Measurements from ENCODE around the gene PGAM5. TPM values are rescaled to one million over a fixed set of nuclear protein-coding genes. Genes with fewer than 3 reads are reported as not detected.
"Not testable (repeated sequence)": the region's sequence is repeated elsewhere in the genome, so short reads cannot be mapped to it uniquely, and the experiment has no call there.

Gene PGAM5
- total RNA-seq, 2 donors from 2014 or later, result 21.5 to 24.2 TPM

DNA sequence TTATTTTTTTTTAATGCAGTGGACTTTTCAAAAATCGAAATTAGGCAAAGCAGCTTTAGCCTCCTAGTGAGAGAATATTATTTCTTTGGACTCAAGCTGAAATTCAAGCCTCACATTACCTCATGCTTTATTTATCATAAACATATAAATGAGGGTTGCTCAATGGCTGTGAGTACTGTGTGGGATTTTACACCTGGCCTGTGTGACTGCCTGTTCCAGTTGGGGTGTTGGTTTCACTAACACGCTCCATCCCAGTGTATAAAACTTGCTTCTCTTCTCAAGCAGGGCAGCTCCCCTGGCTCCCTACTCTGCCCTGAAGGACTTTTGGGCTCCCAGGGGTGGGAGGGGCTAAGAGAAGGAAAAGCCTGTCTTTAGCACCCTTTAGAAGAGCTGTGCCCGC lies 36.0 kb downstream of the PGAM5 start:
- no peak for DNase-seq (ENCODE audit: low spot score)
- peaks cover 75% of the 10 kb centered on the region for H3K36me3 ChIP-seq
- TF ChIP-seq, protein P1, sequence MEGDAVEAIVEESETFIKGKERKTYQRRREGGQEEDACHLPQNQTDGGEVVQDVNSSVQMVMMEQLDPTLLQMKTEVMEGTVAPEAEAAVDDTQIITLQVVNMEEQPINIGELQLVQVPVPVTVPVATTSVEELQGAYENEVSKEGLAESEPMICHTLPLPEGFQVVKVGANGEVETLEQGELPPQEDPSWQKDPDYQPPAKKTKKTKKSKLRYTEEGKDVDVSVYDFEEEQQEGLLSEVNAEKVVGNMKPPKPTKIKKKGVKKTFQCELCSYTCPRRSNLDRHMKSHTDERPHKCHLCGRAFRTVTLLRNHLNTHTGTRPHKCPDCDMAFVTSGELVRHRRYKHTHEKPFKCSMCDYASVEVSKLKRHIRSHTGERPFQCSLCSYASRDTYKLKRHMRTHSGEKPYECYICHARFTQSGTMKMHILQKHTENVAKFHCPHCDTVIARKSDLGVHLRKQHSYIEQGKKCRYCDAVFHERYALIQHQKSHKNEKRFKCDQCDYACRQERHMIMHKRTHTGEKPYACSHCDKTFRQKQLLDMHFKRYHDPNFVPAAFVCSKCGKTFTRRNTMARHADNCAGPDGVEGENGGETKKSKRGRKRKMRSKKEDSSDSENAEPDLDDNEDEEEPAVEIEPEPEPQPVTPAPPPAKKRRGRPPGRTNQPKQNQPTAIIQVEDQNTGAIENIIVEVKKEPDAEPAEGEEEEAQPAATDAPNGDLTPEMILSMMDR (IDR thresholded peaks at IDR 0.05), result no peak
- no peaks in the 10 kb centered on the region for H3K27me3 ChIP-seq (replicated peaks; ENCODE audit: insufficient read depth)
- no peaks in the 10 kb centered on the region for H3K9me3 ChIP-seq
- ATAC-seq (ENCODE audit: insufficient number of reproducible peaks, low FRiP score, low read depth), result no peak
- H3K4me3 ChIP-seq, result no peak overlapping the region
- no peaks in the 10 kb centered on the region for H3K4me1 ChIP-seq (ENCODE audit: control insufficient read depth in 1 of 2, low read depth in 2 of 2)
- no peak overlapping the region for H3K27ac ChIP-seq

DNA sequence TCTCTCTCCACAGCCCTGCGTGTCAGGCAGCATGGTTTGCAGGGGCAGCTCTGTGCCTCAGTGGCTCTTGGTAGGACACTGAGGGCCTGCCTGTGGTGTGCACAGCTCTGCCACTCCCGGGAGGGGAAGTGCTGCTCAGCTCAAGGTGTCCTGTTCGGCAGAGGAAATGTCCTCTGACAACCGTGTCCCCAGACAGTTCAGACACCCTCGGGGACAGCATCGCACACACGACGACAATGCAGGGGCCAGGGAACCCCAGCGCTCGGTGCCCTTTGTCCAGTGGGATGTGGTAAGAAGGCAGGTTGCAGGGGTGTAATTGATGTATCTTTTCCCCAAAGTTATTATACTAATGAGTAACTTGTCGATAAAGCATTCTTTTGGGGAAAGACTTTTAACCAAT lies 36.8 kb downstream of the PGAM5 start:
- DNase-seq (ENCODE audit: low spot score), result no peak
- no peaks in the 10 kb centered on the region for H3K4me1 ChIP-seq (ENCODE audit: control insufficient read depth in 1 of 2, low read depth in 2 of 2)
- no peaks in the 10 kb centered on the region for H3K9me3 ChIP-seq
- no peak overlapping the region for H3K4me3 ChIP-seq
- TF ChIP-seq, protein P1 (IDR thresholded peaks at IDR 0.05), result no peak
- ATAC-seq (ENCODE audit: insufficient number of reproducible peaks, low FRiP score, low read depth), result no peak
- H3K36me3 ChIP-seq, result peaks cover 75% of the 10 kb centered on the region
- no peaks in the 10 kb centered on the region for H3K27me3 ChIP-seq (replicated peaks; ENCODE audit: insufficient read depth)
- no peak overlapping the region for H3K27ac ChIP-seq

DNA sequence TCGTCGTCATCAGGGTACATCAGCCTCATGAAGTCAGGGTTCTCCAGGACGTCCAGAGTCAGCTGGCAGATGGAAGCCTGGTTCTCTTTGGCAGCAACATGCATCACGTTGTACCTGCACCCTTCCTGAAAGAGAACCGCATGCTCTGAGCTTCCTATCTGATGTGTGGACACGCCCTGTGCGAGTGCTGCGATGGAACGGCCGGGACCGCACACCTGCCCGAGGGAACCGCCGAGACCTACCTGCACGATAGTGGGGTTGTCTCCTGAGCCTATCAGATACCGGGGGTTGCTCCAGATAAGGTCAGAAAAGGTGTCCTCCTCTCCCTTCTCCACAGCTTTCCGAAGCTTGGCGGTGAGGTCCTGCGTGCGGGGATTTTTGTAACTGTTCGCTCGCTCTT lies 37.3 kb downstream of the PGAM5 start:
- Histone ChIP-seq H3K36me3 (peaks cover 75% of the 10 kb centered on the region), H3K4me3 (no peak overlapping the region), H3K27me3 (replicated peaks; ENCODE audit: insufficient read depth) (no peaks in the 10 kb centered on the region), H3K27ac (no peak overlapping the region), H3K9me3 (no peaks in the 10 kb centered on the region), H3K4me1 (ENCODE audit: control insufficient read depth in 1 of 2, low read depth in 2 of 2) (no peaks in the 10 kb centered on the region)
- TF ChIP-seq, protein P1 (IDR thresholded peaks at IDR 0.05), result no peak
- ATAC-seq (ENCODE audit: insufficient number of reproducible peaks, low FRiP score, low read depth) (no peak), DNase-seq (ENCODE audit: low spot score) (no peak)

DNA sequence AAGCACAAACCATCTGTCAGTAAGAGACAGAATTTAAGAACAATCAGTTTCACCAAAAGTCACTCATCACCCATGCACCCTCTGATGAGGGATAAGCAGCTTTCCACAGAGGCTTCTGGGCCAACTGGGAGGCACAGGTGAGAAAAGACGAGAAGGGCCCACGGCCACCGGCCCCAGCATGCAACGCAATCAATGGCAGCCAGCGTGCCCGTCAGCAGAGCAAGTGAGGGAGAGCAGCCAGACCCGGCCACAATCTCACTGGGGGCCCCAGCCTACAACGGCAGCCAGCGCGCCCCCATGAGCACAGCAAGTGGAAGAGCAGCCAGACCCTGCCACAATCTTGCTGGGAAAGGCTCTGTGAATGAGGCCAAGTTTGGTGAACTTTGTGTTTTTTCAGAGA lies 37.7 kb downstream of the PGAM5 start:
- TF ChIP-seq, protein P1 (IDR thresholded peaks at IDR 0.05), result no peak
- Histone ChIP-seq H3K4me3 (no peak overlapping the region), H3K36me3 (peaks cover 79% of the 10 kb centered on the region), H3K27ac (no peak overlapping the region), H3K4me1 (ENCODE audit: control insufficient read depth in 1 of 2, low read depth in 2 of 2) (no peaks in the 10 kb centered on the region), H3K27me3 (replicated peaks; ENCODE audit: insufficient read depth) (no peaks in the 10 kb centered on the region), H3K9me3 (no peaks in the 10 kb centered on the region)
- DNase-seq (ENCODE audit: low spot score) (no peak), ATAC-seq (ENCODE audit: insufficient number of reproducible peaks, low FRiP score, low read depth) (no peak)

DNA sequence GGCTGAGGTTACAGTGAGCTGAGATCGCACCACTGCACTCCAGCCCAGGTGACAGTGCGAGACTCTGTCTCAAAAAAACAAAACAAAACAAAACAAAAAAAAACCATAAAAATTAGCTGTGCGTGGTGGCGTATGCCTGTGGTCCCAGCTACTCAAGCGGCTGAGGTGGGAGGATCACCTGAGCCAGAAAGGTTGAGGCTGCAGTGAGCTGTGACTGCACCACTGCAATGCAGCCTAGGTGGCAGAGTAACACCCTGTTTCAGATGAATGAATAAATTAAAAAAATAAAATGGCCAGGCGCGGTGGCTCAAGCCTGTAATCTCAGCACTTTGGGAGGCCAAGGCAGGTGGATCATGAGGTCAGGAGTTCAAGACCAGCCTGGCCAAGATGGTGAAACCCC lies 43.0 kb downstream of the PGAM5 start:
- ATAC-seq (ENCODE audit: insufficient number of reproducible peaks, low FRiP score, low read depth); H3K9me3 ChIP-seq; DNase-seq (ENCODE audit: low spot score); H3K4me3 ChIP-seq; H3K4me1 ChIP-seq (ENCODE audit: control insufficient read depth in 1 of 2, low read depth in 2 of 2); H3K27me3 ChIP-seq (replicated peaks; ENCODE audit: insufficient read depth); H3K27ac ChIP-seq: not testable (repeated sequence)
- H3K36me3 ChIP-seq, result peaks cover 59% of the 10 kb centered on the region

DNA sequence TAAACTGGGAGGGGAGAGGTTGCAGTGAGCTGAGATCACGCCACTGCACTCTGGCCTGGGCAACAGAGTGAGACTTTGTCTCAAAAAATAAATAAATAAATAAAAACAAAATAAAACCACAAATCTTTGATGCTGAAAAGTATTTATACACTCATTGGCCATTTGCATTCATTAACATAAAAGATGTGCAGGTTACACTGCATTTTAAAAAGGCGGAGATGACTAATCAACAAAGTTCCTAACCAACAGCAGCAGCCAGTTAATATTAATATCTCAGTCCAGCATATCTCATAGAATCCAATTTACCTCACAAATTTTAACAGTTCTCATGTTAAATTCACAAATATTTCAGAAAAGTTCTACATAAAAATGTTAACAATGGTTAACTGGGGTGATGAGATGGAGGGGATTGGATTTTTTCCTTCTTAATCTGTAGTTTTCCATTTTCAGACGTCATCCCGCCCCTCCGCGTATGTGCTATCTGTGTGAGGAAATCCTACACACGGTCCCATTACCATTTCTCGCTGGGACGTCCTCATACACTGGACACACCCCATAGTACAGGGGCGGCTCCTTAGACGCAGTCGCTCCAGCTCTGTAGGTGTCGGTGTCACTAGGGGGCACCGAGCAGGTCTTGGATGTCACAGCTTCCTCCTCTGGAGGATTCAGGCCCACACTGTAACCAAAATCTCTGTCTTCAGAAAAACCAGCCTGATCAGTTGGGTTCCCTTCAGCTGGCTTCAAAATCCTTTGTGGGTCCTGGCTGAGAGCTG lies 43.7 kb downstream of the PGAM5 start:
- Histone ChIP-seq H3K36me3 (peaks cover 55% of the 10 kb centered on the region), H3K4me1 (ENCODE audit: control insufficient read depth in 1 of 2, low read depth in 2 of 2) (no peaks in the 10 kb centered on the region), H3K27ac (no peak overlapping the region), H3K4me3 (no peak overlapping the region), H3K27me3 (replicated peaks; ENCODE audit: insufficient read depth) (no peaks in the 10 kb centered on the region), H3K9me3 (no peaks in the 10 kb centered on the region)
- no peak for ATAC-seq (ENCODE audit: insufficient number of reproducible peaks, low FRiP score, low read depth)
- no peak for DNase-seq (ENCODE audit: low spot score)
- TF ChIP-seq, protein P1 (IDR thresholded peaks at IDR 0.05), result no peak

DNA sequence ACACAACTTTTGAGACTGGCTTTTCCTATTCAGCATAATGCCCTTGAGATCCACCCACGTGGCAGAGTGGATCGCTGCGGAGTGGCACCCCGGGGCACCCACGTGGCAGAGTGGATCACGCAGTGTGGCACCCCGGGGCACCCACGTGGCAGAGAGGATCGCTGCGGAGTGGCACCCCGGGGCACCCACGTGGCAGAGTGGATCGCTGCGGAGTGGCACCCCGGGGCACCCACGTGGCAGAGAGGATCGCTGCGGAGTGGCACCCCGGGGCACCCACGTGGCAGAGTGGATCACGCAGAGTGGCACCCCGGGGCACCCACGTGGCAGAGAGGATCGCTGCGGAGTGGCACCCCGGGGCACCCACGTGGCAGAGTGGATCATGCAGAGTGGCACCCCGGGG lies 48.2 kb downstream of the PGAM5 start:
- DNase-seq (ENCODE audit: low spot score); H3K27ac ChIP-seq; H3K4me3 ChIP-seq; H3K27me3 ChIP-seq (replicated peaks; ENCODE audit: insufficient read depth); H3K9me3 ChIP-seq; ATAC-seq (ENCODE audit: insufficient number of reproducible peaks, low FRiP score, low read depth): not testable (repeated sequence)
- Histone ChIP-seq H3K4me1 (ENCODE audit: control insufficient read depth in 1 of 2, low read depth in 2 of 2) (peaks cover 11 to 23% of the 10 kb centered on the region in 2 donors), H3K36me3 (peaks cover 20% of the 10 kb centered on the region)
